SK-N-SH (cell line): Measurements from ENCODE around the gene TMEM69. TPM values are rescaled to one million over a fixed set of nuclear protein-coding genes. Genes with fewer than 3 reads are reported as not detected.

Source experiments
- CTCF ChIA-PET: fragments of 300-600, 350-600 bp; formaldehyde crosslinking; extraction: SDS; loops from one replicate; lab custom pipeline; 2021; lab: Yijun Ruan, JAX
- POLR2A ChIA-PET: fragments of 350-600 bp; sonication (Branson Sonifier 250); formaldehyde crosslinking; extraction: SDS; loops from one replicate; lab custom pipeline; 2020; ENCODE audit warnings: antibody characterized with exemption, inconsistent platforms; lab: Yijun Ruan, JAX
- DNase-seq: peaks from one replicate; pipeline ENCODE4 v3.0.0; 2012
- H2AFZ ChIP-seq: fragments of 200-600 bp; sonication (generic); 2 replicates; pipeline ENCODE4 v1.8.1; 2016; ENCODE audit warnings: antibody characterized with exemption, mild to moderate bottlenecking, low read depth
- H3F3A ChIP-seq: fragments of 200-600 bp; sonication (generic); replicated peaks from 2 replicates; pipeline ENCODE3; 2016; ENCODE audit warnings: antibody characterized with exemption, mild to moderate bottlenecking; ENCODE audit not compliant: insufficient read depth
- H3K27ac ChIP-seq, 2 experiments: fragments of 200-500 bp in 1 of 2; fragments of 200-600 bp in 1 of 2; sonication (Bioruptor generic) in 1 of 2; sonication (generic), shearing (Covaris generic) in 1 of 2; 2 replicates each; pipeline versions ENCODE4 v1.5.1 to v1.6.1; 2014 to 2016; ENCODE audit warnings: low read depth in 2 of 2, inconsistent platforms in 1 of 2, low read length in 1 of 2, mild to moderate bottlenecking in 1 of 2, mixed read lengths in 1 of 2
- H3K27me3 ChIP-seq: fragments of 200-600 bp; sonication (generic), shearing (Covaris generic); 2 replicates; pipeline ENCODE4 v1.6.1; 2016; ENCODE audit warnings: mixed run types; ENCODE audit not compliant: insufficient read depth
- H3K36me3 ChIP-seq, 2 experiments: fragments of 200-500 bp in 1 of 2; fragments of 200-600 bp in 1 of 2; sonication (Bioruptor generic) in 1 of 2; sonication (generic) in 1 of 2; replicated peaks in 1 of 2; 2 replicates each; pipeline versions ENCODE3 to v1.5.1; 2014 to 2016; ENCODE audit warnings: low read length in 1 of 2, mild to moderate bottlenecking in 1 of 2; ENCODE audit not compliant: insufficient read depth in 2 of 2, control insufficient read depth in 1 of 2
- H3K4me1 ChIP-seq, 2 experiments: fragments of 200-500 bp in 1 of 2; fragments of 200-600 bp in 1 of 2; sonication (Bioruptor generic) in 1 of 2; sonication (generic), shearing (Covaris generic) in 1 of 2; 2 replicates each; pipeline versions ENCODE4 v1.5.1 to v1.6.1; 2014 to 2016; ENCODE audit warnings: low read depth in 1 of 2, low read length in 1 of 2, mixed run types in 1 of 2; ENCODE audit not compliant: insufficient read depth in 2 of 2, control insufficient read depth in 1 of 2
- H3K4me2 ChIP-seq: fragments of 200-600 bp; sonication (generic), shearing (Covaris generic); 2 replicates; pipeline ENCODE4 v1.6.1; 2017; ENCODE audit warnings: mixed run types
- H3K4me3 ChIP-seq, 2 experiments: fragments of 200-500 bp in 1 of 2; fragments of 200-600 bp in 1 of 2; sonication (Bioruptor generic) in 1 of 2; sonication (generic), shearing (Covaris generic) in 1 of 2; 2 replicates each; pipeline versions ENCODE4 v1.5.1 to v1.8.1; 2014 to 2016; ENCODE audit warnings: low read depth in 2 of 2, inconsistent platforms in 1 of 2, low read length in 1 of 2, mild to moderate bottlenecking in 1 of 2, mixed read lengths in 1 of 2, moderate library complexity in 1 of 2
- H3K79me2 ChIP-seq: fragments of 200-600 bp; sonication (generic); 2 replicates; pipeline ENCODE4 v1.8.1; 2017; ENCODE audit warnings: mild to moderate bottlenecking; ENCODE audit not compliant: insufficient read depth
- H3K9ac ChIP-seq: fragments of 200-600 bp; sonication (generic); 2 replicates; pipeline ENCODE4 v1.6.1; 2017; ENCODE audit warnings: mixed run types
- H3K9me2 ChIP-seq: fragments of 200-600 bp; sonication (generic); 2 replicates; pipeline ENCODE4 v1.6.1; 2017; ENCODE audit warnings: mixed run types
- H3K9me3 ChIP-seq: fragments of 200-600 bp; sonication (generic); 2 replicates; pipeline ENCODE4 v1.6.1; 2017; ENCODE audit warnings: mixed run types, mild to moderate bottlenecking, moderate library complexity
- H4K20me1 ChIP-seq: fragments of 200-600 bp; sonication (generic); 2 replicates; pipeline ENCODE4 v1.6.1; 2017; ENCODE audit warnings: mild to moderate bottlenecking, mixed run types; ENCODE audit not compliant: insufficient read depth
- CTCF ChIP-seq: fragments of 200-600 bp; sonication (generic); IDR thresholded peaks from 2 replicates; pipeline ENCODE4 v1.6.1; 2017; ENCODE audit warnings: antibody characterized with exemption, mild to moderate bottlenecking, moderate library complexity
- ELF1 ChIP-seq: IDR thresholded peaks from 2 replicates; pipeline ENCODE4 v1.4.0; 2012
- IRF3 ChIP-seq: fragments of 150-350 bp; IDR thresholded peaks from 2 replicates; pipeline ENCODE4 v1.6.1; 2016; ENCODE audit warnings: mild to moderate bottlenecking, low read depth, low read length
- MEF2A ChIP-seq: IDR thresholded peaks from 2 replicates; pipeline ENCODE4 v1.4.0; 2012; ENCODE audit warnings: low read depth, borderline replicate concordance
- MXI1 ChIP-seq: IDR thresholded peaks from 2 replicates; pipeline ENCODE4 v1.6.1; 2012; ENCODE audit warnings: mild to moderate bottlenecking, low read depth, low read length, improper control_type of control experiment
- NFIC ChIP-seq: IDR thresholded peaks from 2 replicates; pipeline ENCODE4 v1.4.0; 2012; ENCODE audit warnings: borderline replicate concordance
- RAD21 ChIP-seq: IDR thresholded peaks from 2 replicates; pipeline ENCODE4 v1.6.1; 2012; ENCODE audit warnings: mild to moderate bottlenecking, low read length
- TAF1 ChIP-seq: IDR thresholded peaks from 2 replicates; pipeline ENCODE4 v1.6.1; 2012; ENCODE audit warnings: low read depth, mild to moderate bottlenecking, low read length, moderate library complexity, borderline replicate concordance
- TCF12 ChIP-seq: IDR thresholded peaks from 2 replicates; pipeline ENCODE4 v1.4.0; 2012
- TEAD4 ChIP-seq: IDR thresholded peaks from 2 replicates; pipeline ENCODE4 v1.4.0; 2012; ENCODE audit warnings: mild to moderate bottlenecking, borderline replicate concordance; ENCODE audit not compliant: insufficient read depth
- USF1 ChIP-seq: IDR thresholded peaks from 2 replicates; pipeline ENCODE4 v1.4.0; 2012; ENCODE audit warnings: low read depth, borderline replicate concordance
- YY1 ChIP-seq: IDR thresholded peaks from 2 replicates; pipeline ENCODE4 v1.4.0; 2012; ENCODE audit warnings: low read depth, mild to moderate bottlenecking
- WGBS: methylation state at CpG from one replicate; pipeline ENCODE4 v1.1.6; 2017; ENCODE audit warnings: low lambda C conversion rate; 5-methylcytosine and 5-hydroxymethylcytosine counted together
- polyA plus RNA-seq, 3 experiments: library from polyadenylated mRNA; depleted of rRNA; stranded (reverse); fragments of >200 nt; gene quantifications; 2 replicates each; pipeline ENCODE4 v1.2.3, GENCODE V29; 2012
- TF ChIP-seq, protein P1 (sequence below): IDR thresholded peaks from 2 replicates; pipeline ENCODE4 v1.4.0; 2012; ENCODE audit warnings: low read depth, borderline replicate concordance
- TF ChIP-seq, protein P2 (sequence below): IDR thresholded peaks from 2 replicates; pipeline ENCODE4 v1.6.1; 2012; ENCODE audit warnings: mild to moderate bottlenecking, low read depth, low read length, moderate library complexity

The TMEM69 gene
- polyA plus RNA-seq, 1 of the 3 experiments (the other 2 are of a cell fraction): 46.1 TPM

DNA sequence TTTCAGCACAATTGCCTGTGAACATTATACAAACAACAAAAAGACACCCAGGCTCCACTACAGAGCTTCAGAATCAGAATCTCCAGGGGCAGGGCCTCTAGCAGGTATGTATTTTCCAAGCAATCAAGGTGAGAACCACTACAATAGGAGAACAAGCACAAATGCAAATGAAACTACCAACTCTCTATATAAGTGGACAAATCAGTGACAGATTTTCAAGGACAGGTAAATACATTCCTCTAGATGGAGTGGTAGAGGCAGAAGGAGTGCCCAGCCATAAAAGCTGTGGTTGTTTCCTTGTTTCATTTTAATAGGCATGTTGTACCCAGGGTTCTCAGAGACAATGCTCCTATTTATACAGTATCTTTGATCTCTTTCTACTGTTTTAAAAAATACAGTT lies 44.0 kb upstream of the TMEM69 start:
- Histone ChIP-seq H3K4me2 (no peak overlapping the region), H3K79me2 (peaks cover 31% of the 10 kb centered on the region), H2AFZ (no peak overlapping the region), H3K9ac (no peak overlapping the region), H3K9me3 (no peaks in the 10 kb centered on the region), H4K20me1 (peaks cover 7% of the 10 kb centered on the region; the same call in 1 of the 2 replicates), H3K4me3 (no peak overlapping the region), H3K4me1 (no peaks in the 10 kb centered on the region), H3K27me3 (no peaks in the 10 kb centered on the region), H3K36me3 (peaks cover 37 to 61% of the 10 kb centered on the region in 2 experiments), H3K27ac (no peak overlapping the region), H3F3A (peaks cover 19% of the 10 kb centered on the region), H3K9me2 (no peaks in the 10 kb centered on the region)
- TF ChIP-seq TCF12: no peak
- no peak for TF ChIP-seq CTCF
- TF ChIP-seq TAF1: no peak
- TF ChIP-seq TEAD4: no peak
- no peak for TF ChIP-seq IRF3
- TF ChIP-seq MXI1: no peak
- TF ChIP-seq USF1: no peak
- TF ChIP-seq, protein P1, sequence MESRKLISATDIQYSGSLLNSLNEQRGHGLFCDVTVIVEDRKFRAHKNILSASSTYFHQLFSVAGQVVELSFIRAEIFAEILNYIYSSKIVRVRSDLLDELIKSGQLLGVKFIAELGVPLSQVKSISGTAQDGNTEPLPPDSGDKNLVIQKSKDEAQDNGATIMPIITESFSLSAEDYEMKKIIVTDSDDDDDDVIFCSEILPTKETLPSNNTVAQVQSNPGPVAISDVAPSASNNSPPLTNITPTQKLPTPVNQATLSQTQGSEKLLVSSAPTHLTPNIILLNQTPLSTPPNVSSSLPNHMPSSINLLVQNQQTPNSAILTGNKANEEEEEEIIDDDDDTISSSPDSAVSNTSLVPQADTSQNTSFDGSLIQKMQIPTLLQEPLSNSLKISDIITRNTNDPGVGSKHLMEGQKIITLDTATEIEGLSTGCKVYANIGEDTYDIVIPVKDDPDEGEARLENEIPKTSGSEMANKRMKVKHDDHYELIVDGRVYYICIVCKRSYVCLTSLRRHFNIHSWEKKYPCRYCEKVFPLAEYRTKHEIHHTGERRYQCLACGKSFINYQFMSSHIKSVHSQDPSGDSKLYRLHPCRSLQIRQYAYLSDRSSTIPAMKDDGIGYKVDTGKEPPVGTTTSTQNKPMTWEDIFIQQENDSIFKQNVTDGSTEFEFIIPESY: no peak
- TF ChIP-seq RAD21: no peak
- no peak for TF ChIP-seq YY1
- CTCF ChIA-PET: interaction anchor here (1.0 to 1.4 kb wide), 2 partner anchors 9 to 12 kb away, joined by 3 read pairs; no protein-coding TSS in a partner anchor
- no peak for DNase-seq
- POLR2A ChIA-PET: no interaction called here

DNA sequence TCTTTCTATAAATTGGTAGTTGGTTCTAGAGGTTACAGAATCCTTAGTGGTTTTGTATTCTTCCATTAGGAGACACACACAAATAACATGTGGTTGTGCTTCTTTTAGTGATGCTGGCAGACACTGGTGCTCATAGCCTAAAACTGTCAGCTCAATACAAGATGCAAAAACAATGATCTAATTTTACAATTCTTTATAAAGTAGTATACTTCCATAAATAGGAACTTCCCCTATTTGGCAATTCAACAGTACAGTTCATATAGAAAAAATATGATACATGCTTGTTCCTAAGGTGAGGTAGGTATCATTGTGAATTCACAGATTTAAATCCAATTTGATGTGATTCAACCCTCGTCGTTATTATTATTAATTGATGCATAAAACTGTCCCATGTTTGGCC lies 43.3 kb upstream of the TMEM69 start:
- TF ChIP-seq NFIC: no peak
- TF ChIP-seq TAF1: no peak
- TF ChIP-seq, protein P2, sequence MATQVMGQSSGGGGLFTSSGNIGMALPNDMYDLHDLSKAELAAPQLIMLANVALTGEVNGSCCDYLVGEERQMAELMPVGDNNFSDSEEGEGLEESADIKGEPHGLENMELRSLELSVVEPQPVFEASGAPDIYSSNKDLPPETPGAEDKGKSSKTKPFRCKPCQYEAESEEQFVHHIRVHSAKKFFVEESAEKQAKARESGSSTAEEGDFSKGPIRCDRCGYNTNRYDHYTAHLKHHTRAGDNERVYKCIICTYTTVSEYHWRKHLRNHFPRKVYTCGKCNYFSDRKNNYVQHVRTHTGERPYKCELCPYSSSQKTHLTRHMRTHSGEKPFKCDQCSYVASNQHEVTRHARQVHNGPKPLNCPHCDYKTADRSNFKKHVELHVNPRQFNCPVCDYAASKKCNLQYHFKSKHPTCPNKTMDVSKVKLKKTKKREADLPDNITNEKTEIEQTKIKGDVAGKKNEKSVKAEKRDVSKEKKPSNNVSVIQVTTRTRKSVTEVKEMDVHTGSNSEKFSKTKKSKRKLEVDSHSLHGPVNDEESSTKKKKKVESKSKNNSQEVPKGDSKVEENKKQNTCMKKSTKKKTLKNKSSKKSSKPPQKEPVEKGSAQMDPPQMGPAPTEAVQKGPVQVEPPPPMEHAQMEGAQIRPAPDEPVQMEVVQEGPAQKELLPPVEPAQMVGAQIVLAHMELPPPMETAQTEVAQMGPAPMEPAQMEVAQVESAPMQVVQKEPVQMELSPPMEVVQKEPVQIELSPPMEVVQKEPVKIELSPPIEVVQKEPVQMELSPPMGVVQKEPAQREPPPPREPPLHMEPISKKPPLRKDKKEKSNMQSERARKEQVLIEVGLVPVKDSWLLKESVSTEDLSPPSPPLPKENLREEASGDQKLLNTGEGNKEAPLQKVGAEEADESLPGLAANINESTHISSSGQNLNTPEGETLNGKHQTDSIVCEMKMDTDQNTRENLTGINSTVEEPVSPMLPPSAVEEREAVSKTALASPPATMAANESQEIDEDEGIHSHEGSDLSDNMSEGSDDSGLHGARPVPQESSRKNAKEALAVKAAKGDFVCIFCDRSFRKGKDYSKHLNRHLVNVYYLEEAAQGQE: no peak
- TF ChIP-seq MEF2A: no peak
- TF ChIP-seq ELF1: no peak
- TF ChIP-seq TEAD4: no peak
- no peaks in the 10 kb centered on the region for H3K4me1 ChIP-seq
- H3K79me2 ChIP-seq: peaks cover 32% of the 10 kb centered on the region
- H3K4me2 ChIP-seq: no peak overlapping the region
- no peak for DNase-seq
- H3K4me3 ChIP-seq: no peak overlapping the region
- H3K9me3 ChIP-seq: no peaks in the 10 kb centered on the region
- peaks cover 19% of the 10 kb centered on the region for H3F3A ChIP-seq
- no peak overlapping the region for H3K9ac ChIP-seq
- peaks cover 40 to 62% of the 10 kb centered on the region in 2 experiments for H3K36me3 ChIP-seq
- ChIA-PET CTCF (interaction anchor here (1.0 to 1.4 kb wide), 3 partner anchors 10 to 13 kb away, joined by 3 to 4 read pairs (median 3); no protein-coding TSS in a partner anchor), POLR2A (no interaction called here)
- WGBS: 95% methylated on average over 2 of the region's 2 CpGs
- H2AFZ ChIP-seq: no peak overlapping the region
- H3K27ac ChIP-seq: no peak overlapping the region
- H3K9me2 ChIP-seq: no peaks in the 10 kb centered on the region
- H4K20me1 ChIP-seq: peaks cover 7% of the 10 kb centered on the region; the same call in 1 of the 2 replicates
- H3K27me3 ChIP-seq: no peaks in the 10 kb centered on the region
